GM19025 (cell line): ENCODE results near the gene SLC24A5.
A peak's percentile ranks its signal among the peaks of the same experiment; 100 is the strongest.

Source experiments
- ATAC-seq: cut with Tn5 transposase; IDR thresholded peaks from one replicate; pipeline ENCODE4 v1.9.1; 2021; ENCODE audit warnings: mild to moderate bottlenecking, low read depth, moderate library complexity; ENCODE audit not compliant: unreplicated experiment

The SLC24A5 gene

GRCh38 chr15:48109856-48110531, 10.8 kb upstream of the SLC24A5 start:
- ATAC-seq = no peak

DNA sequence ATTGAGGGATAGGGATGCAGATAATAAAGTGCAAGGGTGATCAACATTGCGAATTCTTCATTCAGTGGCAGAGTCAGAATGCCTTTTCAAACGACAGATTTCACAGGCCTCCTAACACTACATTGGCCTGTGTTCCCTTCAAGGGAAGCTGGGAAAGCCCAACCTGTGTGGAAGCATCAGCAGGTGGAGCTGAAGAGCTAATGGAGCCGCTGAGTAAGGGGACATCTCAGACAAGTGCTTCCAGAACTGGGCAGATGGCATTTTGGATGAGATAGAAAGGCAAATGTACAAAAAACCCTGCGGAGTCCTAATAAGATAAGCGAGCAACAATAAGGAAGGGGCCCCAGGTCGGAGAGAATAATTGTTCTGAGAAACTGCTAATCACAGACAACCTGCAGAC, 8.5 kb upstream of the SLC24A5 start:
- ATAC-seq = no peak

- ATAC-seq = no peak
These were observed 1.5 kb upstream of the SLC24A5 start for GRCh38 chr15:48119277-48119676.

GRCh38 chr15:48121849-48122248, 1.1 kb downstream of the SLC24A5 start:
- ATAC-seq = no peak

GRCh38 chr15:48126667-48127355, 6.0 kb downstream of the SLC24A5 start:
- no peak for ATAC-seq

- no peak for ATAC-seq
These were observed 10.5 kb downstream of the SLC24A5 start for GRCh38 chr15:48131324-48131723.

DNA sequence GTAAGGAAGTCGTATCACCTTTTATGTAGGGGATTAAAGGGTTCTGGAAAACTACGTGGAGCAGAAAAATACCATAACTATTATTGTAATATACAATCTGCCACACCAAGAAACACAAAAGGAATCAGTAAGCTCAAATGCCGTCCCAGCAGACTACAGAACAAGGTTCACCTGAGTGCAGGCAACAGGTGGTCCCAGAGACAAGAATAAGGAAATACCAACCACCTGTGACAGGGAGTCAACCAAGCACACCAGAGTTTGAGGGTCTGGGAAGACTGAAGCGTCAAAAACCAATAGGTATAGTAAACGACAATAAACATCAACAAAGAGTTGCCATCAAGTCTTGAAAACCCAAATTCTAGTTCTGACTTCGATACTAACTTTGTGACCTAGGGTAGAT, 12.1 kb downstream of the SLC24A5 start:
- no peak for ATAC-seq

- ATAC-seq = no peak
These were observed 23.1 kb downstream of the SLC24A5 start for GRCh38 chr15:48143856-48144255.

DNA sequence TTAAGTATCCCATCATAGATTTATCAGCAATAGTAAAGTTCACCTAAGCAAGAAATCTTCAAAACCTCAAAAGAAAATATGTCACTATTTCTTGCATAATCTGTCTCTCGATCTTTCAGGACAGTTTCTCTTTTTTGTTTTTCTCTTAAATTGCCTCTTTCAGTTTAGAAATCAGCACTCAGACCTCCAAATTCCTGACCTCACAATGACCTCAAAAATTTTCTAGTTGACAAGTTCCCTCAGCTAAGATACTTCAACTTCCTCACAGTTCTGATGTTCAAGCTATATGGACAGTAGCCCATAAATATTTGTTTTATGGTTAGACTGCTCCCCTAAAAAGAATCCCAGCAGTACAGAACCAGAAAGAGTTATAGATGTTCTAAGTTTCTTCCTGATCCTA, 24.1 kb downstream of the SLC24A5 start:
- ATAC-seq = no peak

GRCh38 chr15:48145923-48146322, 25.1 kb downstream of the SLC24A5 start:
- no peak for ATAC-seq

DNA sequence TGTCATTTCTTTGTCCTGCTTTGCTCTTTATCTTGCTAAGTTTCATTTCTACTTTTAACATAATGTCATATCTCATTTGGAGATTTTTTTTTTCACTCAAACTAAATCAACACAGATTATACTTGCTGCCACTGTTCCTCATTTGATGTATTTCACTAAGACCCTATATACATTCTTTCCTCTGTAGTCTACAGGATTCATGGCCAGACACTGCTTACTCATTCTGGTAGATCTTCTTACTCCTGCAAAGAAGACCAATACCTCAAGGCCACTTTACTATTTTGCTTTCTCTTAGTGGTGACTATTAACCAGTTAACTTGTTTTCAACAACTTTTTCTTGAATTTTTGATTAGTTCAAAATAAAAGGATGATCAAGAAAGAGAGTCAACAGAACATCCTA, 26.6 kb downstream of the SLC24A5 start:
- ATAC-seq = no peak

DNA sequence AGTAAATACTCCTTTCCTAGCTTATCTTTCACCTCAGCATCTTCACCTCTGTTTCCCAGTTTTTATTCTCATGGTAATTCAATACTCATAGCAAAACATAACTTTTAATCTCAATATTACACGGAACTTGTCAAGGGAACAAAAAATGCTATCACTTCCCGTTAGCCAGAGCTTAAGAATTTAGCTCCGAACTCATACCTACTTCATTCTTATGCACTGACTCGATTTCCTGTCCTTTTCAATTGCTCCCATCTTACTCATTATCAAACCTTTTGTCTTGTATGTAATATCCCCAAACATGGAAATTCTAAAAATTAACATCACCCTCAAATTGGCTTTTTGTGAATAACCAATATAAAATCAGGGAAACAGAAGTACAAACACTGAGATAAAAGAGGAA, 29.1 kb downstream of the SLC24A5 start:
- no peak for ATAC-seq

DNA sequence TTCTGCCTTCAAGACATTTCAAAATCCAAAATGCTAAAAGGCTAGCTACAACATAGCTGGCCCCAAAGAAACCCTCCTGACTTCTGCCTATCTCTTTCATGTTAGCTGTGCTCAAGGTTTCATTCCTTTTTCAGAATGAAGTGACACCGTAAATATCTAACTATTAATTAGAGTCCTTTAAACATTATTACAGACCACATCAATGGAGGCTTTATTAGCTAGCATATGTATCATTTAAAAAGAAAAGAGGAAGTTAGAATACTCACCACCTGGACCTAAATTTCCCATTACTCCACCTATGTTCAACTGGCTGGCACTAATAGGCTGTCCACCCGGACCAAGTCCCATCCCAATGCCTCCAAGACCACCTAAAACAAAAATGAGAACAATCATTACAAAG, 32.7 kb downstream of the SLC24A5 start:
- no peak for ATAC-seq

GRCh38 chr15:48168616-48169015, 47.8 kb downstream of the SLC24A5 start:
- no peak for ATAC-seq

DNA sequence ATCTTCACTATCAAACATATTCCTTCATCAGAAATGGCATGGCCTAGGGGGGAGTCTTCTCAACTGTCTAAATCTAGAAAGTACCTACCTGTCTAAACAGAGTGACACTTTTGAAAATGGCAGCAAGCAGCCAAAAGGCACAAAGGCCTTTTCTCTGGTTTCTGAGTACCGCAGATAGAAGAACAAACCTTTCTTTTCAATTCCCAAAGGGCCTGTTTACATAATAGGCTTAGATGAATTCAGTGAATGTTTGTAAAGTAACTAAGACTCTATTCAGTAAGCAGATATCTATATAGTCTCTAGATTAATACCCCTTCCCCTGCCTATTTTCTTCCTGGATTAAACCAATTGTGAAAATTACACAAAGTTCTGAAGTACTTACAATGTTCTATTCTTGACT, 50.2 kb downstream of the SLC24A5 start:
- ATAC-seq = no peak

DNA sequence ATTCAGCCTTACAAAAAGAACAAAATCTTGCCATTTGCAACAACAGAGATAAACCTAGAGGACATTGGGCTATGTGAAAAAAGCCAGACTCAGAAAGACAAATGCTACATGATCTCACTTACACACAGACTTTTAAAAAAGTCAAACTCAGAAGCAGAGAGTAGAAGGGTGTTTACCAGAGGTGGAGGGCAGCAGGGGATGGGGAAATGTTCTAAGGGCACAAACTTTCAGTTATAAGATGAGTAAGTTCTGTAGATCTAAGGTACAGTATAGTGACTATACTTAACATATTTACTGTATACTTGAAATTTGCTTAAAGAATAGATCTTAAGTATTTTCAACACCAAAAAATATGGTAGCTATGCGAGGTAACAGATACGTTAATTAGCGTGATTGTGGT, 54.3 kb downstream of the SLC24A5 start:
- ATAC-seq = no peak

GRCh38 chr15:48176112-48176511, 55.3 kb downstream of the SLC24A5 start:
- ATAC-seq = no peak

DNA sequence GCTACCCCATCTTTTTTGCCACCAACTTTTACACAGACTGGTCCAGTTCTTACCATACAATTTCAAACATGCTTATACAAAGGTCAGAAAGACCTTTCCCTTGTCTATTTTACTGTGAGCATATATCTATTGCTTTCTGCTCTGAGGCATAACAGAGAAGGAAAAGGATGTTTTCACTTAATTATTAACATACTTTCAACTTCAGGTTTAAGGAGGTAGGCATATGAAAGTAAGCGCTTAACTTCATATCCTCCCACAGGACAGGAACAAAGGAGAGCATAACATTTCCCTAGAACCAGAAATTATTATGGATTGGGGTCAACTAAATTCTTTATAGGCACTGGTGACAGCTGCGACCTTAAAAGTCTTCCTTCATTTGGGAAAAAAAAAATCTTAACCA, 56.2 kb downstream of the SLC24A5 start:
- ATAC-seq = no peak

GRCh38 chr15:48177383-48177765, 56.6 kb downstream of the SLC24A5 start:
- ATAC-seq = peak; percentile 52

DNA sequence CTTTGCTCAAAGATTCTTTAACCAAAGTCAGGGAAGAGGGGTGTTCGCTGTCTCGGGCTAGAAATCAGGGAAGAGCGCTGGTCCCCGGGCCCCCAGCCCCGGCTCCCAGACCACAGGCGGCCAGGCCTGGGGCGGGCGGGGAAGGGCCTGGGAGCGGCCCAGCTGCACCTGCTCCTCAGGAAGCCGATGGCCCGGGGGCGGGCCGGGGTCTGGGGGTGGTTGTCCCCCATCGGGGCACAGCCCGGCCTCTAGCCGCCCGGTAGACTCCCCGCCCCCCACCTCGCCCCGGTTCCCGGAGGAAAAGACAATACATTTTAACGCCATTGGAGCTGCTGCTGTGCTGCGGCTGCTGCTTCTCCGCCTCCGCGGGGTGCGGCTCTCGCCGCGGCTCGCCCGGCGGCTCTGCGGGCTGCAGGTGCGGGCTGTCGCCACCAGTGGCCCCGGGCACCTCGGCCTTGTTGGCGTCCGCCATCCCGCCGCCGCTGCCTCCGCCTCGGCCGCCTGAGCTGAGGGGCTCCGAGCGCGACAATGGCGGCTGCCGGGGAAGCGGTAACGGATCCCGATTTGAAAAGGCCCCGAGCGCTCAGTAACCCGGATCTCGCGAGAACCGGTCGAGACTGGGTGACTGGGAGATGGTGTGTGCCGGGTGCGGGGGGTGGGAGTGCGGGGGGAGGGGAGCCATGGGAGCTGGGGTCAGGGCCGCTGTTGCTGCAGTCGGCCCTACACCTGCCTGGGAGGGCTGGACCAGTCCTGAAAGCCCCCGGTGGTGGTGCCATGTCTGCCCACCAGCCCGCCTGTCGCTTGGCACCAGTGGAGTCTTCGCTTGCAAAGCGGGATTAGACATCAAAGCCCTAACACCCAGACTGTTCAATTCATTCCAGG, 57.2 kb downstream of the SLC24A5 start, which contains the start of gene MYEF2:
TSS of gene MYEF2 (minus strand) at position 530 of the 882 bp plus-strand sequence. CDS start at position 472, 58 bp downstream.
- peak; percentile 67 for ATAC-seq

DNA sequence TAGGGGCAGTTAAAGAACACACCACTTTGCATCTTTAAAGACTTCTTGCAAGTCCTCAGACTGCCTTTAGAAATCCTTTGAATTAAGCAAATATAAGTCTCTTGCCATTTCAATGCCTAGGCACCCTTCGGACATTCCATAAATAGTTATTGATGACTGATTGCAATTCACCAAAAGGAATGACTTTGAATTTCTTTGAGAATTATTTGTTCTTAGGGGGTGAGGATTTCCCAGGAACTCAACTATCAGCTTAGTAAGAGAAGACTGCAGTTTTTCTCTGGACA, 57.8 kb downstream of the SLC24A5 start:
- no peak for ATAC-seq
